Panc1 (cell line): Measurements from ENCODE around the gene ADTRP. TPM values are rescaled to one million over a fixed set of nuclear protein-coding genes. Genes with fewer than 3 reads are reported as not detected.
A peak's percentile ranks its signal among the peaks of the same experiment; 100 is the strongest.

Experiments
- ATAC-seq: fragments of 200-7000 bp; cut with Tn5 transposase; 2 replicates; pipeline ENCODE4 v1.9.1; 2020; ENCODE audit warnings: mild to moderate bottlenecking, moderate library complexity
- BruUV-seq: library from RNA; stranded (reverse); fragments of 400-500 nt; replicated peaks from 2 replicates; lab custom pipeline; 2021; lab: Mats Ljungman, UMichigan
- CTCF ChIA-PET: fragments of 300-600 bp; sonication (Branson Sonifier 250); formaldehyde crosslinking; loops from one replicate; lab custom pipeline; 2022; ENCODE audit warnings: antibody characterized with exemption; lab: Charles Lee
- POLR2A ChIA-PET: fragments of 300-600 bp; sonication (Branson Sonifier 250); formaldehyde crosslinking; loops from one replicate; lab custom pipeline; 2022; ENCODE audit warnings: antibody characterized with exemption; lab: Charles Lee
- DNase-seq: peaks from one replicate; pipeline ENCODE4 v3.0.0-alpha.2; 2010; ENCODE audit warnings: low read depth, low spot score
- H3K27ac ChIP-seq: 2 replicates; pipeline ENCODE4 v1.5.1; 2011; ENCODE audit warnings: mild to moderate bottlenecking, low read length, inconsistent platforms
- H3K27me3 ChIP-seq: fragments of 200-500 bp; sonication (Bioruptor generic); 2 replicates; pipeline ENCODE4 v1.6.0; 2014; ENCODE audit warnings: low read length, inconsistent platforms; ENCODE audit not compliant: control insufficient read depth, insufficient read depth
- H3K36me3 ChIP-seq: fragments of 200-500 bp; sonication (Bioruptor generic); 2 replicates; pipeline ENCODE4 v1.5.1; 2014; ENCODE audit warnings: inconsistent platforms, mild to moderate bottlenecking, low read length, moderate library complexity; ENCODE audit not compliant: control insufficient read depth, insufficient read depth
- H3K4me1 ChIP-seq: 2 replicates; pipeline ENCODE4 v1.5.1; 2011; ENCODE audit warnings: inconsistent platforms, mild to moderate bottlenecking, low read length, moderate library complexity; ENCODE audit not compliant: control insufficient read depth, insufficient read depth
- H3K4me3 ChIP-seq, 2 experiments: 2 replicates each; pipeline ENCODE4 v1.5.1; 2011 to 2012; ENCODE audit warnings: low read depth in 2 of 2, low read length in 2 of 2, mild to moderate bottlenecking in 2 of 2, inconsistent platforms in 1 of 2, moderate library complexity in 1 of 2
- H3K9me3 ChIP-seq: fragments of 200-500 bp; sonication (Bioruptor generic); 2 replicates; pipeline ENCODE4 v1.5.1; 2014; ENCODE audit warnings: low read depth, mild to moderate bottlenecking, inconsistent platforms, low read length, moderate library complexity; ENCODE audit not compliant: control insufficient read depth, insufficient read depth
- POLR2AphosphoS5 ChIP-seq: IDR thresholded peaks from 2 replicates; pipeline ENCODE4 v1.6.1; 2012; ENCODE audit warnings: mild to moderate bottlenecking, low read depth, low read length, moderate library complexity
- SIN3A ChIP-seq: IDR thresholded peaks from 2 replicates; pipeline ENCODE4 v1.6.1; 2012; ENCODE audit warnings: low read depth, mild to moderate bottlenecking, low read length, moderate library complexity, borderline replicate concordance; ENCODE audit not compliant: insufficient read depth
- TCF7L2 ChIP-seq: IDR thresholded peaks from 2 replicates; pipeline ENCODE4 v1.6.1; 2011; ENCODE audit warnings: mild to moderate bottlenecking, low read depth, low read length, inconsistent platforms
- in situ Hi-C: cut with HindIII; loops from 2 replicates; pipeline ENCODE4 v1.10.0; 2016; ENCODE audit warnings: low sequenced_read_pairs, low pct_unique_long_range_greater_than_20kb
- intact Hi-C: fragments of 100-400 bp; cut with micrococcal nuclease; formaldehyde crosslinking; loops from one replicate; pipeline ENCODE4 v1.10.0; 2022; ENCODE audit not compliant: unreplicated experiment
- total RNA-seq: library from RNA; stranded (reverse); gene quantifications from one replicate; pipeline ENCODE4 v1.2.1, GENCODE V29; 2021; ENCODE audit not compliant: unreplicated experiment
- TF ChIP-seq, protein P1 (sequence below), 2 experiments: IDR thresholded peaks; 2 replicates each; pipeline ENCODE4 v1.6.1; 2011 to 2012; ENCODE audit warnings: low read depth in 2 of 2, control low read depth in 1 of 2, low read length in 1 of 2, mild to moderate bottlenecking in 1 of 2, moderate library complexity in 1 of 2; ENCODE audit not compliant: insufficient read depth in 1 of 2
- TF ChIP-seq, protein P2 (sequence below): fragments of 450-650 bp; IDR thresholded peaks from 2 replicates; pipeline ENCODE4 v1.5.1; 2017; ENCODE audit warnings: mild to moderate bottlenecking

Gene ADTRP
- total RNA-seq, 1 experiment from 2014 or later = not detected

DNA sequence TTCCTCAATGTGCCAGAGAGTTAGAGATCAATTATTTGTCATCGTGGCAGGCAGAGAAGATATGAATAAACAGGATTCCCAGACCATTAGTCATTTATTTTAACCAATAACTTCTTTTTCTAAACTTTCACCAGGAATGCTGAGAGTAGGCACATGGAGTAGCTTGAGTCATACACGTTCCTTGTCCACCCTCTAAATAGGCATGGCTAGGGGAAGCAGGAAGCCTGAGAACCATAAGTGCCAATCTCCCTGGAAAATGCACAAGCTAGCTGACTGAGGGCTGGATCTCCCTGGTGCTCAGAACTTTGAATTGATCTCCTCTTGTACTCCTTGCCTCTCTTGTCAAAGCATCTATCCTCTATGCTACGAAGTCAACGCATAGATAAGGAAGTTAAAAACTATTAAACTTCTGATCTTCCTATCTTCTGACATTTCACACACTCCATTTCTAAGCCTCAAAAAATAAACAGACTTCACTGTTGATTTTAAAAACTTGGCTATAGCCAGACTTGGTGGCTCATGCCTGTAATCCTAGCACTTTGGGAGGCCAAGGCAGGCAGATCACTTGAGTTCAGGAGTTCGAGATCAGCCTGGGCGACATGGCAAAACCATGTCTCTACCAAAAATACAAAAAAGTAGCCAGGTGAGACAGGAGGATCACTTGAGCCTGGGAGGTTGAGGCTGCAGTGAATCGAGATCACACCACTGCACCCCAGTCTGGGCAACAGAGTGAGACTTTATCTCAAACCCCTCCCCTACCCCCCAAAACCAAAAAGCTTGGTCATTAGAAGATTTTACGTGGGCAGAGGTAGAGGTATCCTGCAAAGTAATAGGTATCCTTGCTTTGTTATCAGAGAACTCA lies 11.8 kb downstream of the ADTRP start:
- H3K36me3 ChIP-seq = no peaks in the 10 kb centered on the region
- no peaks in the 10 kb centered on the region for H3K9me3 ChIP-seq
- no peaks in the 10 kb centered on the region for H3K27me3 ChIP-seq
- H3K27ac ChIP-seq = no peak overlapping the region
- no peak for DNase-seq
- no peak overlapping the region for H3K4me3 ChIP-seq
- in situ Hi-C loops (no loop called here), intact Hi-C loops (no loop called here)
- ChIA-PET POLR2A (no interaction called here), CTCF (no interaction called here)
- peak; percentile 75; the same call in 1 of the 2 replicates for ATAC-seq
- TF ChIP-seq, protein P1, sequence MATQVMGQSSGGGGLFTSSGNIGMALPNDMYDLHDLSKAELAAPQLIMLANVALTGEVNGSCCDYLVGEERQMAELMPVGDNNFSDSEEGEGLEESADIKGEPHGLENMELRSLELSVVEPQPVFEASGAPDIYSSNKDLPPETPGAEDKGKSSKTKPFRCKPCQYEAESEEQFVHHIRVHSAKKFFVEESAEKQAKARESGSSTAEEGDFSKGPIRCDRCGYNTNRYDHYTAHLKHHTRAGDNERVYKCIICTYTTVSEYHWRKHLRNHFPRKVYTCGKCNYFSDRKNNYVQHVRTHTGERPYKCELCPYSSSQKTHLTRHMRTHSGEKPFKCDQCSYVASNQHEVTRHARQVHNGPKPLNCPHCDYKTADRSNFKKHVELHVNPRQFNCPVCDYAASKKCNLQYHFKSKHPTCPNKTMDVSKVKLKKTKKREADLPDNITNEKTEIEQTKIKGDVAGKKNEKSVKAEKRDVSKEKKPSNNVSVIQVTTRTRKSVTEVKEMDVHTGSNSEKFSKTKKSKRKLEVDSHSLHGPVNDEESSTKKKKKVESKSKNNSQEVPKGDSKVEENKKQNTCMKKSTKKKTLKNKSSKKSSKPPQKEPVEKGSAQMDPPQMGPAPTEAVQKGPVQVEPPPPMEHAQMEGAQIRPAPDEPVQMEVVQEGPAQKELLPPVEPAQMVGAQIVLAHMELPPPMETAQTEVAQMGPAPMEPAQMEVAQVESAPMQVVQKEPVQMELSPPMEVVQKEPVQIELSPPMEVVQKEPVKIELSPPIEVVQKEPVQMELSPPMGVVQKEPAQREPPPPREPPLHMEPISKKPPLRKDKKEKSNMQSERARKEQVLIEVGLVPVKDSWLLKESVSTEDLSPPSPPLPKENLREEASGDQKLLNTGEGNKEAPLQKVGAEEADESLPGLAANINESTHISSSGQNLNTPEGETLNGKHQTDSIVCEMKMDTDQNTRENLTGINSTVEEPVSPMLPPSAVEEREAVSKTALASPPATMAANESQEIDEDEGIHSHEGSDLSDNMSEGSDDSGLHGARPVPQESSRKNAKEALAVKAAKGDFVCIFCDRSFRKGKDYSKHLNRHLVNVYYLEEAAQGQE (IDR thresholded peaks at IDR 0.05; ENCODE audit: insufficient read depth in 1 of 2, low read depth in 2 of 2, low read length in 1 of 2) = no peak
- TF ChIP-seq SIN3A (no peak), TCF7L2 (no peak)
- TF ChIP-seq, protein P2, sequence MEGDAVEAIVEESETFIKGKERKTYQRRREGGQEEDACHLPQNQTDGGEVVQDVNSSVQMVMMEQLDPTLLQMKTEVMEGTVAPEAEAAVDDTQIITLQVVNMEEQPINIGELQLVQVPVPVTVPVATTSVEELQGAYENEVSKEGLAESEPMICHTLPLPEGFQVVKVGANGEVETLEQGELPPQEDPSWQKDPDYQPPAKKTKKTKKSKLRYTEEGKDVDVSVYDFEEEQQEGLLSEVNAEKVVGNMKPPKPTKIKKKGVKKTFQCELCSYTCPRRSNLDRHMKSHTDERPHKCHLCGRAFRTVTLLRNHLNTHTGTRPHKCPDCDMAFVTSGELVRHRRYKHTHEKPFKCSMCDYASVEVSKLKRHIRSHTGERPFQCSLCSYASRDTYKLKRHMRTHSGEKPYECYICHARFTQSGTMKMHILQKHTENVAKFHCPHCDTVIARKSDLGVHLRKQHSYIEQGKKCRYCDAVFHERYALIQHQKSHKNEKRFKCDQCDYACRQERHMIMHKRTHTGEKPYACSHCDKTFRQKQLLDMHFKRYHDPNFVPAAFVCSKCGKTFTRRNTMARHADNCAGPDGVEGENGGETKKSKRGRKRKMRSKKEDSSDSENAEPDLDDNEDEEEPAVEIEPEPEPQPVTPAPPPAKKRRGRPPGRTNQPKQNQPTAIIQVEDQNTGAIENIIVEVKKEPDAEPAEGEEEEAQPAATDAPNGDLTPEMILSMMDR = no peak
- no TSS peak for BruUV-seq
- no peaks in the 10 kb centered on the region for H3K4me1 ChIP-seq

DNA sequence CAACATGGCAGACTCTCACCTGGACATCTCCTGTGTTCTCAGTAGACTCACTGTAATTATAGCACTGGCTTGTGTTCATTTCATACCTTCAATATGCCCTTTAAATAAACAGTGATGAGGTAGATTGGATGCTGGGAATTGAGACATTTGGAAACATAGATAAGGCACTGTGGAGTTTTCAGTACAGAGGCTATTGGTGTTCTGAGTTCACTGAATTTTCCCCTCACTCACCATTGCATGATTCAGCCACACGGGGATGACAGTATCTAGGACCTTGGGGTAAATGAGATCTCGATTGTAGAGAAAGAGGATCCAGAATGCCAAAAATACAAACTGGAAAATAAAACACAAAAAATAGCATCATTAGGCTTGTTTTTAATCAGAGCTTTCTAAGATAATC lies 12.6 kb downstream of the ADTRP start:
- intact Hi-C loops = no loop called here
- no peaks in the 10 kb centered on the region for H3K4me1 ChIP-seq
- BruUV-seq = no TSS peak

More for the DNA sequence above, 12.6 kb downstream of the ADTRP start:
- no peaks in the 10 kb centered on the region for H3K9me3 ChIP-seq
- ChIA-PET CTCF (no interaction called here), POLR2A (no interaction called here)
- TF ChIP-seq, protein P1 (IDR thresholded peaks at IDR 0.05; ENCODE audit: insufficient read depth in 1 of 2, low read depth in 2 of 2, low read length in 1 of 2) = no peak
- TF ChIP-seq SIN3A = no peak
- TF ChIP-seq, protein P2 = no peak
- TF ChIP-seq TCF7L2 = no peak
- TF ChIP-seq POLR2AphosphoS5 = no peak
- DNase-seq (no peak), ATAC-seq (no peak)
- no peaks in the 10 kb centered on the region for H3K36me3 ChIP-seq
- H3K27me3 ChIP-seq = no peaks in the 10 kb centered on the region
- H3K4me3 ChIP-seq = no peak overlapping the region
- no peak overlapping the region for H3K27ac ChIP-seq
- in situ Hi-C loops = no loop called here
